C4-2B (cell line): ENCODE results near the gene LSM7.

Experiments used
- H3K27ac ChIP-seq: fragments of 450-650 bp; 2 replicates; pipeline ENCODE4 v1.5.1; 2017
- CTCF ChIP-seq: fragments of 450-650 bp; conservative IDR thresholded peaks from 2 replicates; pipeline ENCODE4 v1.5.1; 2017; ENCODE audit warnings: mild to moderate bottlenecking
- ZFX ChIP-seq: fragments of 450-650 bp; IDR thresholded peaks from 2 replicates; pipeline ENCODE4 v1.6.1; 2017

The LSM7 gene

DNA sequence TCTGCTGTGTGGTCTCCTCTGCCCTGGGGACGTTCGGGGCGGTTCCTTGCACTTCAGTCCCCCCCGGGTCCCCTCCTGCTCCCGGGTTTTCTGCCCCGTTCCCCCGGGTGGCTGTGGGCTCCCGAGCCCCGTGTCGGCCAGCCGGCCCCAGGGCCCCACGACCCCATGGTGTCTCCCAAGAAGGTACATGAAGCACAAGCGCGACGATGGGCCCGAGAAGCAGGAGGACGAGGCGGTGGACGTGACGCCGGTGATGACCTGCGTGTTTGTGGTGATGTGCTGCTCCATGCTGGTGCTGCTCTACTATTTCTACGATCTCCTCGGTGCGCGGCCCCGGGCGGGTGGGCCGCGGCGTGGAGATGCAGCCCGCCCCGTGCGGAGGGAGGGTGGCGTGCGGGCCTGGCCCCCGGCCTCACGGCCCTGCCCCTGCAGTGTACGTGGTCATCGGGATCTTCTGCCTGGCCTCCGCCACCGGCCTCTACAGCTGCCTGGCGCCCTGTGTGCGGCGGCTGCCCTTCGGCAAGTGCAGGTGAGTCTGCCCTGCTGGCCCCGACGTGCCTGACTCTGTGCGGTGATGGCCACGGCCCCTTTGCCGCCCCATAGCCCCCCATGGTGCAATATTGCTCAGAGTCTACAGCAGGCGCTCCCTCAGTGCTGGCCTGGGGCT, 11.4 kb upstream of the LSM7 start:
- TF ChIP-seq CTCF (no peak), ZFX (no peak)
- no peak overlapping the region for H3K27ac ChIP-seq

GRCh38 chr19:2338751-2339643, 10.6 kb upstream of the LSM7 start:
- no peak overlapping the region for H3K27ac ChIP-seq
- TF ChIP-seq CTCF (no peak), ZFX (no peak)

DNA sequence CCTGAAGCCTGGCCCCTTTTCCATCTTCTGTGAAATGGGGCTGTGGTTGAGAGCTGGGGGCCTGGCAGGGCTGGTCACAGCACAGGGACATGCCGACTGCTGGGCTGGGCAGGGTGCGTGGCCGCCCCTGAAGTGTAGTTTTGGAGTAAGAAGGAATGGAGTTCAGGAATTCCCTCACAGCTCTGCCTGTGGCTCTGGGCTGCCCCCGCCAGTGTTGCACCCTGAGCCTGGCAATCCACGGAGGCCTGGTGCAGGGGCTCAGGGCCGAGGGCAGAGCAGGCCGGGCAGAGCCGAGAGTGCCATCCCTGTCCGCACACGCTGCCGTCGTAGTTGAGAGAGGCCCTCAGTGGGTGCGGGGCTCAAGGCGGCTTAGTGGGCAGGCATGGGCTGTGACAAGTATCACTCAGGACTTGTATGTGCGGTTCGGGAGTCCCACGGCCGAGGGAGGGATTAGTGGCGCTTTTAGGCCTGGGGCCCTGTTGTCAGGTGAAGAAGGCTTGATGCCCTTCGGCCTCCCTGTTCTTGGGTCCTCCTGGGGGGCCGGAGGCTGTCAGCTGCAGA, 9.7 kb upstream of the LSM7 start:
- TF ChIP-seq ZFX = no peak
- TF ChIP-seq CTCF = no peak
- H3K27ac ChIP-seq = no peak overlapping the region

- H3K27ac ChIP-seq = no peak overlapping the region
- TF ChIP-seq CTCF (no peak; the same call in 1 of the 2 replicates), ZFX (no peak)
Observed at GRCh38 chr19:2337329-2337707, 8.9 kb upstream of the LSM7 start.

DNA sequence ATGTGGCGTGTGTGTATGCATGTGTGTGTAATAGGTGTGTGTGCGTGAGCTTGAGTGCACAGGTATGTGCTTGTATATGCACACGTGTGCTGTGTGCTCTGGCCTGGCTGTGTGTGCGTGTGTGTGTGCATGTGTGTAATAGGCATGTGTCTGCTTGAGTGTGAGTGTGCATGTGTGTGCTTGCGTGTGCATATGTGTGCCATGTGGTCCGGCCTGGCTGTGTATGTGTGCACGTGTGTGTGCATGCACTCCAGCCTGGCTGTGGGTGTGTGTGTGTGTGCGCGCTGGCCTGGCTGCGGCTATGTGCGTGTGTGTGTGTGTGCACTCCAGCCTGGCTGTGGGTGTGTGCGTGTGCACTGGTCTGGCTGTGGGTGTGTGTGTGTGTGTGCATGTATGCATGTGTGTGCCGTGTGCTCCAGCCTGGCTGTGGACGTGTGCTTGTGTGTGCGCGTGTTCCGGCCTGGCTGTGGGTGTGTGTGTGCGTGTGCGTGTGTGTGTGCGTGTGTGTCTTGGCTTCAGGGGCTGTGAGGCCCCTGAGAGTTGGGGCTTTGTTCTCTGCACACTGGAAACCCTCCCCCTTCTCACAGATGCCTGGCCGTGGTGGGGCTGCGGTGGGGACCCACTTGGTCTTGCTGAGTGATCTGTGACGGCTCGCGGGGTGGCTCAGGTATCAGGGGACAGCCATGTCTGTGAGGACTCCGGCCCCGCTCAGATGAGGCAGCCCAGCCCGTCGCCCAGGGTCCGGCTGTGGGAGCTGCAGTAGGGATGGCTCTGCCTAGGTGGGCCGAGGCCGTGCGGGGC, 8.3 kb upstream of the LSM7 start:
- H3K27ac ChIP-seq = no peak overlapping the region
- TF ChIP-seq CTCF (no peak), ZFX (no peak)

DNA sequence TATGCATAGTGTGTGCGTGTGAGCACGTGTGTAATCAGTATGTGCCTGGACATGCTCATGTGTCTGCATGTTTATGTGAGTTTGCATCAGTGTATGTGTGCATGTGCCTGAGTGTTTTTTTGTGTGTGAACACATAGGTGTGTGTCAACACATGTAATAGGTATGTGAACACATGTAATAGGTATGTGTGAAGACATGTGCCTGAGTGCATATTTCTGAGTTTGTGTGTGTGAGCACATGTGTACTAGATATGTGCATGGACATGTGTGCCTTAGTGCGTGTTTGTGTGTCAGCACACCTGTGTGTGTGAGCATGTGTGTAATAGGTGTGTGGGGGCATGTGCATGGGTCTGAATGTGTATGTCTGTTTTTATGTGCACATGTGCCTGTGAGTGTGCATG, 7.5 kb upstream of the LSM7 start:
- no peak overlapping the region for H3K27ac ChIP-seq
- TF ChIP-seq ZFX (no peak), CTCF (no peak)
